SK-N-SH treated with all-trans-retinoic acid at 6 μM for 48 hours (cell line): Measurements from ENCODE around the gene CD48.

Experiments
- BACH2 ChIP-seq: fragments of 250-450 bp; sonication (Bioruptor Pico); IDR thresholded peaks from 2 replicates; pipeline ENCODE4 v1.9.0; 2021; ENCODE audit warnings: mild to moderate bottlenecking, borderline replicate concordance
- TOX ChIP-seq: fragments of 250-450 bp; sonication (Bioruptor Pico); IDR thresholded peaks from 2 replicates; pipeline ENCODE4 v1.8.0; 2021; ENCODE audit warnings: mild to moderate bottlenecking, moderate library complexity, borderline replicate concordance
- ZNF565 ChIP-seq: fragments of 450-650 bp; formaldehyde crosslinking; conservative IDR thresholded peaks from 2 replicates; pipeline ENCODE4 v1.5.0; 2020; ENCODE audit warnings: low read depth, mild to moderate bottlenecking, moderate library complexity
- ZNF8 ChIP-seq: fragments of 450-650 bp; formaldehyde crosslinking; IDR thresholded peaks from 2 replicates; pipeline ENCODE4 v1.5.0; 2020; ENCODE audit warnings: mild to moderate bottlenecking, moderate library complexity
- TF ChIP-seq, protein P1 (sequence below): fragments of 250-450 bp; sonication (Bioruptor Pico); IDR thresholded peaks from 2 replicates; pipeline ENCODE4 v1.8.0; 2020; ENCODE audit warnings: mild to moderate bottlenecking, moderate library complexity, borderline replicate concordance

DNA sequence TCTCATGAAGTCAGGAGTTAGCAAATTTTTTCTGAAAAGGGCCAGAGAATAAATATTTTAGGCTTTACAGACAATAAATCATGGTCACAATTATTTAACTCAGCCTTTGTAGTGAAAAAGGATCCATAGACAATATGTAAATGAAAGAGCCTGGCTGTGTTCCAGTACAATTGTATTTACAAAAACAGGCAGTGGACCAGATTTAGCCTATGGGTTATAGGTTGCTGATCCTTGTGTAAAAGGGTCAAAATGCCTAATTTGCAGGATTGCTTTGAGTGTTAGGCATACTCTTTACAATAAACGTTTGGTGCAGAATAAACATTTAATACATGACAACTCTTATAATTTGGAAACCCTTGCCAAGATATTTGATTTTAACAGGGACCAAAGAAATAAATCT is 33.9 kb upstream of the CD48 start:
- TF ChIP-seq ZNF565 (CRISPR knock-in tag) (no peak), TOX (CRISPR knock-in tag) (no peak), ZNF8 (no peak), BACH2 (no peak)
- TF ChIP-seq, protein P1, sequence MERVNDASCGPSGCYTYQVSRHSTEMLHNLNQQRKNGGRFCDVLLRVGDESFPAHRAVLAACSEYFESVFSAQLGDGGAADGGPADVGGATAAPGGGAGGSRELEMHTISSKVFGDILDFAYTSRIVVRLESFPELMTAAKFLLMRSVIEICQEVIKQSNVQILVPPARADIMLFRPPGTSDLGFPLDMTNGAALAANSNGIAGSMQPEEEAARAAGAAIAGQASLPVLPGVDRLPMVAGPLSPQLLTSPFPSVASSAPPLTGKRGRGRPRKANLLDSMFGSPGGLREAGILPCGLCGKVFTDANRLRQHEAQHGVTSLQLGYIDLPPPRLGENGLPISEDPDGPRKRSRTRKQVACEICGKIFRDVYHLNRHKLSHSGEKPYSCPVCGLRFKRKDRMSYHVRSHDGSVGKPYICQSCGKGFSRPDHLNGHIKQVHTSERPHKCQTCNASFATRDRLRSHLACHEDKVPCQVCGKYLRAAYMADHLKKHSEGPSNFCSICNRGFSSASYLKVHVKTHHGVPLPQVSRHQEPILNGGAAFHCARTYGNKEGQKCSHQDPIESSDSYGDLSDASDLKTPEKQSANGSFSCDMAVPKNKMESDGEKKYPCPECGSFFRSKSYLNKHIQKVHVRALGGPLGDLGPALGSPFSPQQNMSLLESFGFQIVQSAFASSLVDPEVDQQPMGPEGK (CRISPR knock-in tag), result no peak
